CD4-positive, alpha-beta T cell treated with Interleukin-12 subunit alpha and Interleukin-12 subunit beta, for 1 hour (primary cell): Measurements from ENCODE around the gene NFIA.
"Not testable (repeated sequence)": the region's sequence is repeated elsewhere in the genome, so short reads cannot be mapped to it uniquely, and the experiment has no call there.

ENCODE experiments used
- DNase-seq: peaks from one replicate; pipeline ENCODE4 v3.0.0-alpha.2; 2020

Gene NFIA

DNA sequence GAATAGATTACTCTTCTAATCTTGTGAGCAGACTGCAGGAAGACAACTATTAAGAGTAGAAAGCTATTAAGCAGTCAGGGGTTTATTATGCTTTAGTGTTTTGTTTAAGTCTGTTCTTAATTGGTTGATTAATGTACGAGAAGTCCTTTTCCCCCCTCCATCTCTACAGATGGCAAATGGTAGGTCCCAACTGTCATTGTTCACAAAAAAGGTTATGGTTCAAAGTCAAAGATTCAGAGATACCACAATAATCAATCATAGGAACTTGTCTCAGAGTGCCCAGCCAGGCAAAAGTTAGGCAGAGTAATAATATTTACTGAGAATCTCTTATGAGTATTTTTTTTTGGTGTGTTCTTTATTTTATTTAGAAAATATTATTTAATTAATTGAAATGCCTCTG lies 26.8 kb downstream of the NFIA start:
- no peak for DNase-seq

DNA sequence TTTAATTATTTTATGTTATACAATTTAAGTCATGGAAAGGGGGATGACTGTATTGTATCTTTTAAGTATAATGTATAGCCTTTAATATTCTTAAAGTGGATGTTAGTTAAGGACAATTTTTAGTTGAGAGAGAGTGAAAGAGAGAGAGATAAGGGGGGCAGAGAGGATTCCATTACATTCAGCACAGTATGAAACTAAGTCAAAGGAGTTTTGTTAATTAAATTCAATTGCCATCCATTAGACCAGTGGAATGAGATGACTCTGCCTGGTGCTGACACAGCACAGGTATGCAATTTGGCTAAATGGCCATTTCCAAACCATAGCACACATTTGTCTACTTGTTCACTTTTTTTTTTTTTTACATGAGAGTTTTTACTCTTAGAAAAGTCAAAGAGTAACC lies 27.5 kb downstream of the NFIA start:
- no peak for DNase-seq

DNA sequence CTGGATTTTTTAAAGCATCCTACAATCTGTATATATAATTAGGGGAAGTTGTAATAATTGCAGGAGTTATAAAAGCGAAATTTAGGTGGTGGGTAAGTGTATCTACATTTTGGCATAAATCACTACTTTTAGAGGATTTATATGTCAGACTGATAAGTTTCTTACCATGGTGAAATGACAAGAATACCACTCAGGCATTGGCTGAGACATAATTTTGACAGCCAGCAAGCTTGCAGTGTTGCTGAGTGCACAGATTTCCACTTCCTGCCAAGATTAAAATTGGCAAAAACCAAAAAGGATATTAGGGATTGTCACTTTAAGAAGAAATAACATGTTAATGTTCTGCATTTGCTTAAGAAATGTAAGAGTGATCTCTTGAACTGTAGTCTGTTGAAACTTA lies 28.2 kb downstream of the NFIA start:
- no peak for DNase-seq

DNA sequence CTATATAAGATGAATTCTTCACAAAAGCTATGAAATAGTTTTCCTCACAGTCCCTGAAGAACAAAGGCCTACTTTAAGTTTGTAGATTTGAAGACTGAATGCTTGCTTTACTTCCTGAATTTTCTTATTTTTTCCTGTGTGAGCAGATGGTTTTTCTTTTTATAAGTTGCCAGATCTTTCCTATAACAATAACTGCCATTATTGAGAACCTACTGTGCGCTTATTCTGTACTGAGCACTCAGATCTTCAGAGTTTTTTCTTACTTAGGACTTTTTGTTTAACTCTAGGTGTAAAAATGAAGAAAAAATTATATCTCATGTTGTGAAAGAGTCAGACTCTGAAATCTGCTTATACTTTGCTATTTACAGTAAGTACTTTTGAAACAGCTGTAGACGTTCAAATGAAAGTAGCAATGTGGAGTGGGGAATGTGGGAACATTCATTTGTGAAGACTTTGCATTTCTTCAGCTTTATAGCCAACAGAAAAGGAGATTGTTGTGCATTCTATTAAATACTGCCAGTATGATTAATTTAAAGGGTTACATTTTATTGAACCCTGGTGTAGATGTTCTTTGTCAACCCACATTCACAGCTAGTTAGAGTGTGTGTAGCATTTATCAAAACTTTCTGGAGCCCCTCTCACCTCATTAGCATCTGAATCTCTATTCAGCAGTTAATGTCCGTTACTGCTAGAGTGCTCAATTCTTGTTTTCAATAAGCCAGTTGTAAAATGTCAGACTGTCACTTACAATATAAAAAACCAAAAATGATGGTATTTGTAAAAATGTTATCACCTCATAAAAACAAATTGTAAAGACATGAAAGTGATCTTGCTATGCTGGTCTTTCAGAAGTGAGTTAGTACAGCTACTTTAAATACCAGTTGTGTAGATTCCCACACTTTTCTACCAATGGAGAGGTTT lies 29.0 kb downstream of the NFIA start:
- DNase-seq = no peak

DNA sequence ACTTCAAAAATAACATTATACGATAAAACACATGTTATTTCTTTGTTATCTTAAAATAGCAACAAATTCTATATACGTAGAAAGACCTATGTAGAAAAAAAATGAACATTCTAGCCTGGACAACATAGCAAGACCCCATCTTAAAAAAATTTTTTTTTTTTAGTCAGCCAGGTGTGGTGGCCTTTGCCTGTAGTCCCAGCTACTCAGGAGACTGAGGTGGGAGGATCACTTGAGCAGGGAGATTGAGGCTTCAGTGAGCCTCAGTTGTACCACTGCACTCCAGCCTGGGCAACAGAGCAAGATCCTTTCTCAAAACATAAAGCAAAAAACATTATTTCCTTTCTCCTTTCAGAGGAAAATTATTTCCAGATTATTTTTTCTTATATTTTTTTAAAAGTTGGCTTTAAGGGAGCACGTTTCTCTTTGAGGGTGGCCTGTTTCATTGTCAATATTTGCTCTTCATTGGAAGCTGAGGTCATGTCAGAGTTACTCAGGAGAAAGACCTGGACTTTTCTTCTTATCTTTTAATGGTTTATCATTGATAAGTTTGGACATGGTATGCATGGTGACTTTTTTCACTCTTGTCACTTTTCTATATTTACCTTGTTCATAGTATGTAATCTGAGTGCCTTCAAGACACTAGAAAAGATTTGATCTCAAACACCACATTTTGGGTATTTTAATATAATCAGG lies 32.0 kb downstream of the NFIA start:
- no peak for DNase-seq

DNA sequence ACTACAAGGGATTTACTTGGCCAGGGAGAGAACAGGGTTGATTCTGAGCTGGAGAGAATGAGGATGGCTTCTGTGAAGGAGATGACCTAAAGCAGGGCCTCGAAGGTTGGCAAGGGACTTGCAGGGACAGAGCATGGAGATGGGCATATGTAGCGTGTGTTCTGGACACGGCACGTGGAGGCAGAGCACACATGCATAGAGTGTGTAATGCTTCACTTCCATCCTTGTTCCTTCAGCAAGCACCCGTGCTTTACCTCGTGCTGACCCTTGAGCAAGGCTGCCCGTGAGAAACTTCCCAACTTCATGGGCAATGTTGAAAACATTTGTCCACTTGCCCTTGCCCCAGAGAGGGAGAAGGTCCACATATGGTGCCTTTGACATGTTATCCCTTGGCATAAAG lies 33.1 kb downstream of the NFIA start:
- no peak for DNase-seq

DNA sequence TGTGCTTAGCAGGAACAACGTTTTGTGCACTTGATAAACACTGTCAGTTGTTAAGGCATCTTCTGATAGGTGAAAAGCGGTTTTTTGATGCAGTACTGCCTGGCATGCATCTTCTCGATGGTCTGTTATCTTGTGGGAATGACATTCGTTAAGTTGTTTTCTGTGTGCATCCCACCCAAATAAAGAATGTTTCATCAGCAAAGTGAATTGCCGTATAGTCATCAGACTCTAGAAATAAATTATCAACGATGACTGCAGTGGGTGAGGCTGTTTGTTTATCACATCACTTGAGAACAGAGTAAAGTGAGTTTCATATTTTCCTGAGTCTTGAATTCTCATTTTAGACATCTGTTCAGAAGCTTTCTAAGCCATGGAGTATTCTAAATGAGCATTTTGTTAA lies 34.1 kb downstream of the NFIA start:
- no peak for DNase-seq

DNA sequence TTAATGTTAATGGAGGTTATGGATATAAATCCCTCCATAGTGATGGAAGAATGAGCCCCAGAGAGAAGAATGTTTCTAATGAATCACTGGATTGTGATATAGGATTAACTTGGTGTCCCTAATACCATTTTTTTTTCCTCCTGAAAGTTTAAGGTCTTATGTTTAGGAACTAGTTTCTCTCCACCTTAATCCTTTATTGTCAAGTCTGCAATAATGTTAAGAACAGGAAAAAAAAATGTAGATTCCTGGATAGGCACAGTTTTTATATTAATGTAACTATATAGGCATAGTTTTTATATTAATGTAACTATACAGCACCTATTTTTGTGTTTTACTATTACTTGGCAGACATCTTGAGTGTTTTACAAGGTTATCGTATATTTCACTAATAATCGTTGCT lies 34.9 kb downstream of the NFIA start:
- no peak for DNase-seq

DNA sequence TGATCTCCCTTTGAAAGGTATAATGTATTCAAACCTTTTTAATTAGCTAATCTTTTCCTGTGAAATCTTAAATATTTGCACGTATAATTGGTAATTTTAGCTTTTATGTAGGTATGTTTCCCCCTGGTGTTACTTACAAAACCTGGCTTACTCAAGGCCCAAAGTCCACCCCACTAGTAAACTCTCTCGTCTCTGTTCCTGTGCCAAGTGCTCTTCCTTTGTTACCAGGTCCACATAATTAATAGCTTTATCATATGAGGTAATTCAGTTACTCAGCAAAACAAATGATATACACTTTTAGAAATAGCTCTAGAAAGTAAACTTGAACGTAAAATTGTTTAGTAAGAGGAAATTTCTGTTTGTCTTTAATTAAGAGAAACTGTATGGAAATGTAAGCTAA lies 36.7 kb downstream of the NFIA start:
- no peak for DNase-seq

DNA sequence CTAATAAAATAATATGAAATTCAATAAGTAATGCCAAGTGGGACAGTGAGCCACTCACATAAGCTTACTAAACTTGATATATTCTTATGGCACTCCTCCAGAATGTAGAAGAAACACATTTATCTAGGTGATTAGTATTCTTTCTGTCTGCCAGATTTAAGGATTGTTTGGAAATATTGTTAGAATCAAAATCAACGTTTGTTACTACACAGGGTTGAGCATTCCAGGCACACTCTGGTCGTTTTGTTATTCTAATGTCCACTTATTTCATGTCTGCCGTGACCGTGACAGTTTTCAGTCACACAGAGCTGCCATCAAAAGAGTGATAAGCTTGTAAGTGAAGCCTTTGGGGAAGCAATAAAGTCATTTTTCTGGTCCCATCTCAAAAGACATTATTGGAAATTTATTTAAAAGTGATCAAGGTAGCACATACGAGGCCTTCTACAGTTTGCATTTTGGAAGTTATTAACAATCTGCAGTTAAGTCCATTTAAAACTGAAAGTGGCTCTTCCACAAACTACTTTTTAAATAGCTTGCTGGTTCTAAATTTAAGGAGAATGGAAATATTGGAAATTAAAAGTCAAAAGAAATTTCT lies 38.0 kb downstream of the NFIA start:
- DNase-seq = no peak

DNA sequence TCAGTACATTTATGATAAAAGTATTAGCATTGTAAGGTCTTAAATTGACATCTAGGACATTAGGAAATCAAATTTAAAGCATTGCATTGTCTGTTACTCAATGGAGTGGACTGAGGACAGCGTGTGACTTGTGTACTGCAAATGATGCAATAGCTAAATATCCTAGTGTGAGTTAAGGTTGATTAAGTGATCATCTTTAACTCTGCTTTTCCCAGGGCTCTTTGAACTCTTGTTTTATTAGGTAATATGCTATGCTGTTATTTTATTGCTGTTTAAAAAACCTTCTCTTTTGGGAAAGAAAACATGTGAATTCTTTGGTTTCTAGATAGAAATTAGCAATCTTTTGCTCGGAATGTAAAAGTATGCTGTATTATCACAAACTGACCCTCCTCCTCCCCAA lies 38.6 kb downstream of the NFIA start:
- DNase-seq = no peak

DNA sequence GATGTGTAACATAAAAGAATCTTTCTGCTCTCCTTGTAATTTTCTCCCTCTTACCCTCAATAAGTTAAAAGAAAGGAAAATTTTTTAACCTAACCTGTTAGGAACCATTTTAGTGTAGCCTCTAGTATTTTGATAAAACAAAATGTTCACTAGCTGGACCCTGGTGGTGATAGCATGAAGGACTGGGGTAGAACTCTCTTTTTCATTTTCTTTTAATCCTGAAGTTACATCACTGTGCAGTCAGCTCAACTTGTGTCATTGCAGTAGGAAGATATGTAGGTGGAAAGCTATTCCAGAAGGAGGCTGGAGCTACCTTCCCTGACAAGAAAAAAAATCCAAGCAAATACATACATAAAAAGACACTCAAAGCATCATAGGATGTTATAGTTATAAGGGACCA lies 39.3 kb downstream of the NFIA start:
- DNase-seq = no peak

DNA sequence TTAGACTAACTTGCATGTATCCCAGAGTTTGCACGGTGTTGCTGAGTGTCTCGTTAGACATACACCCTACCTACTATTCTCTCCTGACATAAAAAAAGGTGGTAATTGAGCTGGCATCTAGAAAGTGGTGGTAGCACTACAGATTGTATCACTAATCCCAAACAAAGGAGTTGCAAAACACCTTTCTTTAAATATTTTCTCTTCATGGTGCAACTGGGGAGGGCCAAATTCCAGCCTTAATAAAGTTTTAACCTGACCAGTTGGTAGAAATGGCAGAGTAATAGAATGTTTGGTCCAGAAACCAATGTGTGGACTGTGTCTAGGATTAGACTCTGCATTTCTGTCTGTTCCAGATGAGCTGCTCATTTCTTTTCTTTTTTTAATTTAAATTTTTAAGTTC lies 40.0 kb downstream of the NFIA start:
- DNase-seq = no peak

DNA sequence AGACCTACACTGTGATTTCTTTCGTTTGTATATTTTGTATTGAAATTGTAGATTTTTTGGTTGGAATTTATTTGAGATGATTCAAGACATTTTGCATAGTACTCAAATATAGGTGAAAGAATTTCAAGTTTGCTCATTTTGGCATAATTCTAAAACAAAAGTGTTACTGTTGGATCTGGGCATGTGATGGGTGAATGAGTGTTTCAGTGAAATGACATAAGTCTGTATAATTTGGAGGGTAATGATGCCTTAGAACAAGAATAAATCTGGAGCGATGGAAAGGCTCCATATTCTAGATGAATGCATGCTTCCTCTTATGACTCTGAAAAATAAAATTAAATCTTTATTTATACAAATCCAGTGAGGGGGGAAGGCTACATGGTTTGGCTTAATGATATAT lies 41.0 kb downstream of the NFIA start:
- no peak for DNase-seq

DNA sequence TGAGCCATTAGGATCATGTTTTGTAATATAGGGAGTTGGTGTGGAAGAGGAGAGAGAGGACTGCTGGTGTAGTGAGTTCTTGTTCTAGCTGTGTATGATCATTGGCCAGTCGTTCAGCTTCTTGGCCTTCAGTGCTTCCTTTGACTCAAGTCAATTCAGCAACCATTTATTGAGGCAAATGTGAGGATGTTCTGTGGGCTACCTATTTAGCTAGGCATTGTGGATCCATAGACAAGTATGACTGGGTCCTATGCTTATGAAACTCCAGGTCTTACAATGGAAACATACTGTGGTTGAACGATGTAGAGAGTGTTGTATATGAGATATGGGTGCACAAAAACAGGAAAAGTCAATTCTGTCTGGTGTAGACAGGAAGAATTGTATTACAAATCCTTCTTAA lies 41.7 kb downstream of the NFIA start:
- DNase-seq = no peak

DNA sequence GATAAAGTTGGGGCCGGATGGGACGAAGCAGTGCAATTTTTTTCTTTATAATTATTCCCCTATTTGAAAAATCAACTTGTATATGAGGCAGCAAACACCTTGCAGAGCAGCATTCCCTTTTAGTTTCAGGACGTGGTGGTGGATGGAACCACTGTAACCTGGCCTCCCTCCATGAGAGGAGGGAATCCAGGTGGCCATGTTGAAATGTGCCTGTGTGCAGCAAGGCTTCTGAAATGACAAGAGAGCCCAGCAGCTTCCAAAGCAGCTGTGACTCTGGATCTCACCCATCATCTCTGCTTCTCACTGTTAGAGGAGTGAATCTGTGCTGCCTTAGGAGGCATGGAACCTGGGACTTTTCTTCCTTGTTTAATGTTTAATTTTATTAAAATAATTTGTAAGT lies 42.3 kb downstream of the NFIA start:
- DNase-seq = no peak

DNA sequence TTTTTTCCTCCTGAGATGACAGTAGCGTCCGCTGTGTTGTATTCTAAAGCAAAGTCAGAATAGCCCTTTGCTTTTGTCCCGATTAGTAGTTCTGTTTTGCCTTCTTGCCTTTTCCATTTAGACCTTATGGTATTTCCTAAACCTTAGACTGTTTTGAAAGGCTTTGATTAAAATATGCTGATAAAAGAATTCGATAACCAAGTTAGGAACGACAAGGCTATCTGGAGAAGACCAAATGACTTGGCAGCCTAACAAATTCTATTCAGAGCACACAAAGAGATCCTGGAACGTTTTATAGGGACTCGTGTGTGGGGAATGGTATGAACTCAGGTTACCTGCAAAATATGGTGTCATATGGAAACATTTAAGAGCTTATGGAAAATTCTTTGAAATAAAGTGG lies 42.9 kb downstream of the NFIA start:
- DNase-seq = no peak

DNA sequence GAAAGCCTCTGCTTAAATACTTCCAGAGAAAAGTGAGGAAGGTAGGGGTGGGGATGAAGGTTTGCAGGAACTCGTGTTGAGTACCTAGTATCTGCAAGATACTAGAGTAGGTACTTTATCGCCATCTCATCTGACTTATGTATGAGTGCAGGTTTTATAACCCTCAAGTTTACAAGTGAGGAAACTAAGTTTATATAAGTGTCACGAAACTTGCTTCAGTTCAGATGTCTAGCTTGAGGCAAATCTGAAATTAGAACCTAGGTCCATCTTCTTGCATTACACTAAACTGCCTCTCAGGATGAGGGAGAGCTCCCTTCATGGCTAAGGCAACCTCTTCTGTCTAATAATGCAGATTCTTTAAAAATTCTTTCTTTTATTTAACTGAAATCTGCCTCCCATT lies 43.5 kb downstream of the NFIA start:
- DNase-seq = no peak

DNA sequence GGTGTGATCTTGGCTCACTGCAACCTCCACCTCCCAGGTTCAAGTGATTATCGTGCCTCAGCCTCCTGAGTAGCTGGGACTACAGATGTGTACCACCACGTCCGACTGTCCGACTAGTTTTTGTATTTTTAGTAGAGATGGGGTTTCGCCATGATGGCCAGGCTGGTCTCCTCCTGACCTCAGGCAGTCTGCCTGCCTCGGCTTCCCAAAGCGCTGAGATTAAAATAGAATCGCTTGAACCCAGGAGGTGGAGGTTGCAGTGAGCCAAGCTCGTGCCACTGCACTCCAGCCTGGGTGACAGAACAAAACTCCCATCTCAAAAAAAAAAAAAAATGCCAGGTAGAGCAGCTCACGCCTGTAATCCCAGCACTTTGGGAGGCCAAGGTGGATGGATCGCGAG lies 44.5 kb downstream of the NFIA start:
- DNase-seq = not testable (repeated sequence)

DNA sequence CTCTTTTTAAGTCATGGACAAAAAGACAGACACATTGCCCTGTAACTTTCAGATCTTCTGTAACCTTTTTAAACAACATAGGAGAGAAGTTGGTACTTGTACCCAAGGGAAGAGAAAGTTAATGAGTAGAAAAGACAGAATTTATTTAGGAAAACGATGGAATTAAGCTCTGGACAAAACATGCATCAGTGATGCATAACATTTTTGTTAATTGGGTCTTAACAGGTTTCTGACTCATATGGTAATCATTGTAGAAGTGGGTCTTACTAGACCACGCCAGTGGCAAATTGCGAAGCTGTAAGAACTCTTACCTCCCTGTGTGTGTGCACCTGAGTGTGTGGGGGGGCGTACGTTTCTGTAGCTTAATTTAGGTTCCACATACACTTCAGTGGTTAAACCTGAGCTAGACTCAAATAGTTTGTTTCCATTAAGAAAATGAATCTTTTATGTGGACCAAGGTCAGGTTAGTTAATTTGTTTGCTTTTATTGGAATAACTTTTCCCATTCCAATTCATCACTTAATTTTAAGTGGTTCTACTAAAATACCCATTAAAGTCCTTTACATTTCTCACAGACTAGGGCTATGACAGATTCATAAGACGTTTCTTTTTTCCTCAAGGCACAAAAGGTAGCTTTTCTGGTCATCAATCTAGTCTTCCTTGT lies 48.1 kb downstream of the NFIA start:
- no peak for DNase-seq

DNA sequence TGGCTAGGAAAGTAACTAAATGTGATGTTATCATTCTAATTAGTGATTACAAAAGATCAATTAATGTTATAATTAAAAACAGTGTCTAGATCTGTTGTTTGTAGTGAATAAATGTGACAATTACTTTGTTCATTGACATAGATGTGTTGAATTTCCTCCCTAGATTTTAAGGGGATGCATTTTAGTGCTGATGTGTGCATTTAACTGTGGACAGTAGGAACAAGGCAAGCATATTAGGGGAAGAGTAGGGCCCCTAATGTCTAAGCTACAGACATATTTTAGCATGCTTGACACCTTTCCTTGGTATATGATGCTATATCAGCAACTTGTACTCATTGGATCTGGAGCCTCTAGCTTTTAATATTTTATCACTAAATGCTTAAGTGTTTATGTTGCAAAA lies 48.9 kb downstream of the NFIA start:
- DNase-seq = no peak

DNA sequence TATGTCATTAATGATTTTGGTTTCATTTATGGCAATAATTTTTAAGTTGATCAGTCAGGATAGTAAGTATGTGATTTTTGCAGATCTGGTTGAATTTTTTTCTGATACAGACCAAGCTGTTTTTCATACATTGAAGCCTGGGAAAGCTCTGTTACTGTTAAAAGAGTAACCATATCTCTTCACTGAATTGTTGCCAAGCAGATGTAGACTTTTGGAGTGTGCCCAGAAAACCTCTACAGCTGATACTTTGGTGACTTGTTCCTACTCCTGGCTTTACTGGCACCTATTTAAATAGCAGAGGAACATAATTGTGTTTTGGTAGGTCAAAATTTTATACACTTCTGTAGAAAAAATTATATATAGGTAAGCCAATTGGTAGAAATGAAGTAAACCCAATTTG lies 49.4 kb downstream of the NFIA start:
- DNase-seq = no peak

DNA sequence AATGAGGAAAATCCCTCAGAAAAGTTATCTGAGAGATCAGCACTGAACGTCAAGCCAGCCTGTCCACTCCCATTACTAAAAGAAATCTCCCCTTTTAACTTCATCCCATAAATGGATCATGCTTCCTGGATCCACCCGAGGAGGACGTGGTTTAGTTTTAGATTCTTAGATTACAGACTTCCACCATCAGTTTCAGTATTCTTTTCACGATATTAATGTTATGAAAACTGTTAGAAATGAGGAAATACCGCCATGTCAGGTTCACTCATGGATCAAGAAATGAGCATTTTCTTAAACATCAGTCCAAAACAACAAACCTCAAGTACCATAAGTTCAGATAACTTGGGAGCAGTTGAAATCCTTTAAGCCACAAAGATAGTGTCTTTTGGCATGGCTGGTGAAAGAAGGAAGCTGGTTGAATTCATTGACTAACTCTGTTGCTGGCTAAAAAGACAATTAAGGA lies 49.8 kb downstream of the NFIA start:
- no peak for DNase-seq
